MCF 10A (cell line): ENCODE measurements around the gene TMEM164. TPM values are rescaled to one million over a fixed set of nuclear protein-coding genes. Genes with fewer than 3 reads are reported as not detected.

Experiments used
- BruUV-seq: library from RNA; stranded (reverse); fragments of 400-500 nt; replicated peaks from 2 replicates; lab custom pipeline; 2021; lab: Mats Ljungman, UMichigan
- CTCF ChIA-PET: fragments of 300-600 bp; sonication (Branson Sonifier 250); formaldehyde crosslinking; extraction: SDS; loops from one replicate; lab custom pipeline; 2021; ENCODE audit warnings: antibody characterized with exemption, inconsistent platforms; lab: Yijun Ruan, JAX
- POLR2A ChIA-PET: fragments of 300-600, 350-650 bp; sonication (Branson Sonifier 250); formaldehyde crosslinking; extraction: SDS; loops from one replicate; lab custom pipeline; 2020; ENCODE audit warnings: antibody characterized with exemption, inconsistent platforms; lab: Yijun Ruan, JAX
- DNase-seq: peaks from one replicate; pipeline ENCODE4 v3.0.0-alpha.2; 2018; ENCODE audit not compliant: unreplicated experiment
- H3K27ac Mint-ChIP-seq: one replicate; pipeline ENCODE4 v1.8.0; 2022; ENCODE audit warnings: mild to moderate bottlenecking, low read depth, mixed read lengths; ENCODE audit not compliant: unreplicated experiment
- H3K27me3 Mint-ChIP-seq: one replicate; pipeline ENCODE4 v1.8.0; 2022; ENCODE audit warnings: mixed read lengths; ENCODE audit not compliant: insufficient read depth, unreplicated experiment
- H3K36me3 Mint-ChIP-seq: one replicate; pipeline ENCODE4 v1.8.0; 2022; ENCODE audit warnings: mild to moderate bottlenecking, moderate library complexity, mixed read lengths; ENCODE audit not compliant: insufficient read depth, unreplicated experiment
- H3K4me1 Mint-ChIP-seq: one replicate; pipeline ENCODE4 v1.8.0; 2022; ENCODE audit warnings: mixed read lengths; ENCODE audit not compliant: insufficient read depth, unreplicated experiment
- H3K4me3 Mint-ChIP-seq: one replicate; pipeline ENCODE4 v1.8.0; 2022; ENCODE audit warnings: mild to moderate bottlenecking, moderate library complexity, mixed read lengths; ENCODE audit not compliant: unreplicated experiment
- H3K9me3 Mint-ChIP-seq: one replicate; pipeline ENCODE4 v1.8.0; 2022; ENCODE audit warnings: mixed read lengths; ENCODE audit not compliant: unreplicated experiment
- CTCF ChIP-seq: fragments of 200-600 bp; IDR thresholded peaks from one replicate; pipeline ENCODE4 v1.8.0; 2022; ENCODE audit warnings: antibody characterized with exemption, mild to moderate bottlenecking; ENCODE audit not compliant: unreplicated experiment
- intact Hi-C: fragments of 100-400 bp; cut with micrococcal nuclease; formaldehyde crosslinking; loops from 2 replicates; pipeline ENCODE4 v1.14.1; 2022
- total RNA-seq: library from RNA; stranded (reverse); gene quantifications from 2 replicates; pipeline ENCODE4 v1.2.3, GENCODE V29; 2022

The TMEM164 gene
- total RNA-seq, 1 experiment from 2014 or later = 39.2 TPM

GRCh38 chrX:110114260-110114776 is 111.4 kb downstream of the TMEM164 start:
- no TSS peak for BruUV-seq
- ChIA-PET CTCF (no interaction called here), POLR2A (interaction anchor here (1.5 kb wide), 1 partner anchor 81 kb away, joined by 4 read pairs; no protein-coding TSS in a partner anchor)
- no peaks in the 10 kb centered on the region for H3K9me3 Mint-ChIP-seq
- H3K4me1 Mint-ChIP-seq = no peaks in the 10 kb centered on the region
- H3K27ac Mint-ChIP-seq = no peak overlapping the region
- no peak for TF ChIP-seq CTCF
- intact Hi-C loops = no loop called here
- H3K27me3 Mint-ChIP-seq = peaks cover 50% of the 10 kb centered on the region
- peaks cover 38% of the 10 kb centered on the region for H3K36me3 Mint-ChIP-seq
- no peak for DNase-seq
- H3K4me3 Mint-ChIP-seq = no peak overlapping the region

- H3K36me3 Mint-ChIP-seq = peaks cover 34% of the 10 kb centered on the region
- peaks cover 5% of the 10 kb centered on the region for H3K4me1 Mint-ChIP-seq
- no TSS peak for BruUV-seq
- ChIA-PET POLR2A (interaction anchor here (0.6 kb wide), 1 partner anchor 14 kb away, joined by 3 read pairs; no protein-coding TSS in a partner anchor), CTCF (interaction anchor here (0.6 to 1.0 kb wide), 2 partner anchors 24 to 226 kb away, joined by 3 to 4 read pairs; no protein-coding TSS in a partner anchor)
- intact Hi-C loops = no loop called here
- DNase-seq = no peak
- H3K27me3 Mint-ChIP-seq = peaks cover 60% of the 10 kb centered on the region
- no peaks in the 10 kb centered on the region for H3K9me3 Mint-ChIP-seq
- H3K27ac Mint-ChIP-seq = no peak overlapping the region
- H3K4me3 Mint-ChIP-seq = no peak overlapping the region
- no peak for TF ChIP-seq CTCF
These were observed 113.4 kb downstream of the TMEM164 start for GRCh38 chrX:110116066-110116980.

GRCh38 chrX:110118530-110118929 is 115.6 kb downstream of the TMEM164 start:
- H3K27ac Mint-ChIP-seq = no peak overlapping the region
- H3K36me3 Mint-ChIP-seq = peaks cover 21% of the 10 kb centered on the region
- DNase-seq = no peak
- BruUV-seq = no TSS peak
- H3K9me3 Mint-ChIP-seq = no peaks in the 10 kb centered on the region
- no peak overlapping the region for H3K4me3 Mint-ChIP-seq
- H3K27me3 Mint-ChIP-seq = peaks cover 57% of the 10 kb centered on the region
- TF ChIP-seq CTCF = no peak
- intact Hi-C loops = no loop called here
- CTCF ChIA-PET = interaction anchor here (0.7 kb wide), 1 partner anchor 28 kb away, joined by 4 read pairs; no protein-coding TSS in a partner anchor
- peaks cover 5% of the 10 kb centered on the region for H3K4me1 Mint-ChIP-seq
- POLR2A ChIA-PET = no interaction called here

- H3K27me3 Mint-ChIP-seq = peaks cover 57% of the 10 kb centered on the region
- intact Hi-C loops = no loop called here
- ChIA-PET POLR2A (interaction anchor here (1.5 to 2.0 kb wide), 3 partner anchors 15 to 116 kb away, joined by 3 to 5 read pairs (median 5); partner anchors contain the start of gene TMEM164), CTCF (interaction anchor here (0.5 to 2.4 kb wide), 3 partner anchors 28 to 1561 kb away, joined by 3 to 19 read pairs (median 6); no protein-coding TSS in a partner anchor)
- no peak for DNase-seq
- no peak overlapping the region for H3K27ac Mint-ChIP-seq
- peaks cover 5% of the 10 kb centered on the region for H3K4me1 Mint-ChIP-seq
- H3K4me3 Mint-ChIP-seq = no peak overlapping the region
- TF ChIP-seq CTCF = no peak
- no peaks in the 10 kb centered on the region for H3K9me3 Mint-ChIP-seq
- H3K36me3 Mint-ChIP-seq = peaks cover 21% of the 10 kb centered on the region
- no TSS peak for BruUV-seq
These were observed 116.6 kb downstream of the TMEM164 start for GRCh38 chrX:110119480-110119879.
